ENCODE results near the gene SEMA3G. TPM values are rescaled to one million over a fixed set of nuclear protein-coding genes. Genes with fewer than 3 reads are reported as not detected.
A peak's percentile ranks its signal among the peaks of the same experiment; 100 is the strongest.

The SEMA3G gene
- total RNA-seq, 4 donors from 2014 or later: 0.34 to 9.8 (median 3.4) TPM

DNA sequence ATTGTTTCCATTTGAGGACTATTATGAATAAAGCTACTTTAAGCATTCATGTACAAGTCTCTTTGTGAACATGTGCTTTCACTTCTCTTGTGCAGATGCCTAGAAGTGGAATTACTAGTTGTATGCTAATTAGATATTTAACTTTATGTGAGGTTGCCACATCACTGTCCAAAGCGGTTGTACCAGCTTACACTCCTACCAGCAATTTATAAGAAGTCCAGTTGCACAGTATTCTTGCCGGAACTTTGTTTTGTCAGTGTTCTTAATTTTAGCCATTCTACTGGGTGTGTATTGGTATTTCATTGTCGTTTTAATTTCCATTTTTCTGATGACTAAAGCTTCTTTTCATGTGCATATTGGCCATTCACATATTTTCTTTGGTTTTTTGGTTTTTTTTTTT is 29.1 kb downstream of the SEMA3G start:
- intact Hi-C loops (cut with DNase I): no loop called here
- H3K4me3 ChIP-seq: no peak overlapping the region

DNA sequence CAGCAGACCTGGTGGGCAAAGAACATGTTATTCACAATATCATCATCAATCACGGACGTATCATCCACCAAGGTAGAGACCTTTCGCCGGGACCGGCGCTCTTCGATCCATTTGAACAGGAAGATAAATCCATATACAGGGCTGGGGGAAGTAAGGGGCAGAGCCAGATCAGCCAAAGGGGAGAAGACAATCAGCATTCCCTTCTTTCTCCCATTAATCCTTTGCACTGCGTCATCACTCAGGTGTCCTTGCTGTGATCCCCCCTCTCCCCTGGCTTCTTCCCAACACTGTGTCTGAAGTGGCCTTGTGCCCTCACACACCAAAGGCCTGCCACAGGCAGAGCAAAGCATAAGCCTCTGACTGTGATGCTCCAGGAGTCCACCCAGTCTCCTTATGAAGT is 36.4 kb downstream of the SEMA3G start:
- Histone ChIP-seq H3K27ac (peak overlapping the region in 3 of 4 donors; percentile 99 to 100 (median 99)), H3K4me1 (peaks cover 32 to 90% (median 65%) of the 10 kb centered on the region in 3 donors), H3K9me3 (no peaks in the 10 kb centered on the region), H3K4me3 (peak overlapping the region in 2 of 4 donors; percentile 93 to 100), H3K36me3 (peaks cover 15 to 48% (median 30%) of the 10 kb centered on the region in 3 donors), H3K27me3 (no peaks in the 10 kb centered on the region)
- no peak for TF ChIP-seq POLR2A (IDR thresholded peaks at IDR 0.05)
- 82 to 91% methylated on average over 7 to 8 of the region's 8 CpGs for WGBS, 2 donors
- no peak for DNase-seq
- intact Hi-C loops (cut with DNase I): no loop called here

More for the DNA sequence above, 29.1 kb downstream of the SEMA3G start:
- Histone ChIP-seq H3K27ac (peak overlapping the region in 1 of 4 donors; percentile 25), H3K36me3 (peaks cover 0 to 19% (median 0%) of the 10 kb centered on the region in 3 donors), H3K27me3 (no peaks in the 10 kb centered on the region), H3K9me3 (no peaks in the 10 kb centered on the region), H3K4me1 (peaks cover 15 to 46% (median 18%) of the 10 kb centered on the region in 3 donors)
- 63 to 67% methylated on average over 3 of the region's 3 CpGs for WGBS, 2 donors
- no peak for DNase-seq
- TF ChIP-seq, protein P1, sequence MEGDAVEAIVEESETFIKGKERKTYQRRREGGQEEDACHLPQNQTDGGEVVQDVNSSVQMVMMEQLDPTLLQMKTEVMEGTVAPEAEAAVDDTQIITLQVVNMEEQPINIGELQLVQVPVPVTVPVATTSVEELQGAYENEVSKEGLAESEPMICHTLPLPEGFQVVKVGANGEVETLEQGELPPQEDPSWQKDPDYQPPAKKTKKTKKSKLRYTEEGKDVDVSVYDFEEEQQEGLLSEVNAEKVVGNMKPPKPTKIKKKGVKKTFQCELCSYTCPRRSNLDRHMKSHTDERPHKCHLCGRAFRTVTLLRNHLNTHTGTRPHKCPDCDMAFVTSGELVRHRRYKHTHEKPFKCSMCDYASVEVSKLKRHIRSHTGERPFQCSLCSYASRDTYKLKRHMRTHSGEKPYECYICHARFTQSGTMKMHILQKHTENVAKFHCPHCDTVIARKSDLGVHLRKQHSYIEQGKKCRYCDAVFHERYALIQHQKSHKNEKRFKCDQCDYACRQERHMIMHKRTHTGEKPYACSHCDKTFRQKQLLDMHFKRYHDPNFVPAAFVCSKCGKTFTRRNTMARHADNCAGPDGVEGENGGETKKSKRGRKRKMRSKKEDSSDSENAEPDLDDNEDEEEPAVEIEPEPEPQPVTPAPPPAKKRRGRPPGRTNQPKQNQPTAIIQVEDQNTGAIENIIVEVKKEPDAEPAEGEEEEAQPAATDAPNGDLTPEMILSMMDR (IDR thresholded peaks at IDR 0.05): no peak
- no peak for TF ChIP-seq POLR2A (IDR thresholded peaks at IDR 0.05)

DNA sequence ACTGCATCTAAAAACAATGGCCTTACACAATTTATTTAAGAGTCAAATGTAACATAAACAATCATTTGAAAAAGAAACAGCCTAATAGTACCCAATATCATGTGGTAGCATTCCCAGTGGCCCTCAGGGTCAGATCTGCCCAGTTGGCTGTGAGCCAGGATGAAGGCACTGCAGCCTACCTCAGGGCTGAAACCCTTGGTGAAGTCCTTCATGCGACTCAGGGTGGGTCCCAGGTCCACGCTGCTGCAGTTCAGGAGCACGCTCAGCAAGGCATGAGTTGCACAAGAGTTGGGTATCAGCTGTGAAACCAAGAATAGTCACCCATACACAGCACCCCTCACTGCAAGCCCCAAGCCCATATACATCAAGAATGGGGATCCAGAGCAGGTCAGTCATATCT is 37.1 kb downstream of the SEMA3G start:
- Histone ChIP-seq H3K27me3 (no peaks in the 10 kb centered on the region), H3K27ac (peak overlapping the region in 3 of 4 donors; percentile 88 to 100 (median 99)), H3K4me1 (peaks cover 34 to 90% (median 65%) of the 10 kb centered on the region in 3 donors), H3K4me3 (no peak overlapping the region), H3K9me3 (no peaks in the 10 kb centered on the region), H3K36me3 (peaks cover 22 to 55% (median 37%) of the 10 kb centered on the region in 3 donors)
- intact Hi-C loops (cut with DNase I): no loop called here
- no peak for DNase-seq
- 80 to 100% methylated on average over 1 to 3 of the region's 3 CpGs for whole genome bisulfite sequencing, 2 donors
- TF ChIP-seq, protein P1 (IDR thresholded peaks at IDR 0.05): no peak
- no peak for TF ChIP-seq POLR2A (IDR thresholded peaks at IDR 0.05)

DNA sequence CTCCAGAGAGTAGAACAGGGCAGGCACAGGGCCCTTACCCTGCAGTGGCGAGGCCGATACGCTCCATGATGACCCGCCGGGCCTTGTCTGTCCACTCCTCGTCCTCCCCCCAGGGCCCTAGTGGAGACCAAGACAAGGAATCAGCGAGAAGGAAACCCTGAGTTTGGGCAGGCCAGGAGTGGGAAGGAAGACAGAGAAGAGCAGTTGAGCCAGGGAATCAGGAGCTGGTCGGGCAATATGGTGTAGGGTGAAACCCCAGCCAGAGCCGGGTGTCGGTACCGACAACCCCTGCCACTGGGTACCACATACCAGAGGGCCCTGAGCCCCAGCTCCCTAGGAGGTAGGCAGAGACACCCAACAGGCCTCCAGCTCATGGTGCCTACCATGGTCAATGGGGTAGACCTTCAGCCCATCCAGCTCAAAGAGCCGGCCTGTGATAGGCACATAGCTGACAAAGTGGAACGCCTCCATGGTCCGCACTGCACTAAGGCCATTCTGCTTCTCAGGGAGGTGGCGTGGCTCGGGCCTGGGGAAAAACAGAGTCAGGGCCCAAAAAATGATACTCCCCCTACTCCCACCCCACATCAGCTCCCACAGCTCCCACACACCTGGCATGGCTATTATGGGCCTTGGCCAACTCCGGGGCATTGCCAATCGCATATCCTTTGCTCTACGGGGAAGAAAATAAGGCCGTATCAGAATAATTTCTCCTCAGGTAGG is 38.0 kb downstream of the SEMA3G start:
- peaks cover 30 to 63% (median 45%) of the 10 kb centered on the region in 3 donors for H3K36me3 ChIP-seq
- no peaks in the 10 kb centered on the region for H3K9me3 ChIP-seq
- intact Hi-C loops (cut with DNase I): no loop called here
- TF ChIP-seq POLR2A (IDR thresholded peaks at IDR 0.05): no peak
- TF ChIP-seq, protein P1 (IDR thresholded peaks at IDR 0.05): no peak
- 65 to 79% methylated on average over 13 to 17 of the region's 20 CpGs for WGBS, 2 donors
- peaks cover 30 to 90% (median 56%) of the 10 kb centered on the region in 3 donors for H3K4me1 ChIP-seq
- peak overlapping the region in 1 of 4 donors; percentile 31 for H3K4me3 ChIP-seq
- no peaks in the 10 kb centered on the region for H3K27me3 ChIP-seq
- peak overlapping the region; percentile 88 to 100 (median 94) for H3K27ac ChIP-seq
- DNase-seq: no peak

DNA sequence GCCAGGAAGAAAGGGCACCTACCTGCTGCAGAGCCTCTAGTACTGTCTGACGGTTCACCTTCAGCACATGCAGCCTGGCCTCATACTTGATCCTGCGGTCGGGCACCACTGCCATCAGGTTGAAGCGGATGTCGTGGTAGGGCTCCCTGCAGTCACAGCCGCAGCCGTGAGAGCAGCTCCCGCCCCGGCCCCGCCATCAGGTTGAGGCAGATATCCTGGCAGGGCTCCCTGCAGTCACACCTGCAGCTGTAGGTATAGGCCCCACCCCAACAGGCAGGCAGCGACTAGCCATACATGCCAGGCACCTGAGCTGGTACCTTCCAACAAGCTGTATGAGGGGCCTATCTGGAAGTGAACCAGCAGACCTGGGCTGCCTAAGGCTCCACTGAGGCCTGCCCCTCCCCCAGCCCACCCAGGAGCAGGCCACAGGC is 38.7 kb downstream of the SEMA3G start:
- Histone ChIP-seq H3K4me3 (peak overlapping the region in 2 of 4 donors; percentile 20 to 31), H3K9me3 (no peaks in the 10 kb centered on the region), H3K27me3 (no peaks in the 10 kb centered on the region), H3K4me1 (peaks cover 23 to 87% (median 49%) of the 10 kb centered on the region in 3 donors), H3K36me3 (peaks cover 31 to 70% (median 52%) of the 10 kb centered on the region in 3 donors), H3K27ac (peak overlapping the region; percentile 88 to 100 (median 94))
- intact Hi-C loops (cut with DNase I): no loop called here
- WGBS, 2 donors: 38% methylated on average over 5 of the region's 11 CpGs; no CpG with 5 or more reads in 1 of the 2 donors
- peak in 1 of 4 donors; percentile 34 for TF ChIP-seq POLR2A (IDR thresholded peaks at IDR 0.05)
- TF ChIP-seq, protein P1 (IDR thresholded peaks at IDR 0.05): no peak
- DNase-seq: peak; percentile 19
